ENCODE data around the gene RGMA. TPM values are rescaled to one million over a fixed set of nuclear protein-coding genes. Genes with fewer than 3 reads are reported as not detected.

The RGMA gene
- total RNA-seq, 1 donor from 2014 or later, result 56.6 TPM

DNA sequence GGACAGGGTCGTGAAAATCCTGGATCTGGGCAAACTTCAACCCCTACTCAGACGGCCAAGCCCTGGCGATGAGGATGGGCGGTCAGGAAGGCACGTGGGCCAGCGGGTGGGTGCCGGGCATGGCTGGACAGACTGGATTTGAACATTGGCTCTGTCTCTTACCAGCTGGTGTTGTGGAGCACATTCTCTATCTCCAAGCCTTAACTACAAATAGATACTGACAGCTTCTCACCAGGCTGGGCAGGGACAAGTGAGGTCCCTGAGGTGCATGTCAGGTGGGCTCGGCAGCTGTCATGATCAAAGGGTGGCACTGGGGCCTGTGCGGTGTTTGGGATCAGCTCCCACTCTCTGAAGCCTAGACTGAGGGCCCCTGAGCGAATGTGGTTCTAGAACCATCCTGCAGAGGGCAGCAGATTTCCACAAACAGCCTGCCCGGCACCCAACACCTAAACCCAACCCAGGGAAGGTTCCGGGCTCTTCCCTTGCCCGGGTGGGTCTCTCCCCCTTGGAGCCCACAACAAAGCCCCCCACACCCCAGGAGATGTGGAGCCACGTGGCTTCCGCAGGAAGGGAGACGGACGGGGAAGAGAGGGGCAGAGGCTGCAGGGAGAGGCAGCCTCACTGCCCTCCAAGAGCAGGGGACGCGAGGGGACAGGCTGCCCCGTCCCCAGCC lies 58.4 kb downstream of the RGMA start:
- Mint-ChIP-seq H3K4me3 (ENCODE audit: unreplicated experiment) (no peak overlapping the region), H3K27me3 (ENCODE audit: unreplicated experiment) (peaks cover 10% of the 10 kb centered on the region), H3K9me3 (ENCODE audit: unreplicated experiment) (peaks cover 14% of the 10 kb centered on the region), H3K36me3 (ENCODE audit: unreplicated experiment) (no peaks in the 10 kb centered on the region), H3K27ac (ENCODE audit: unreplicated experiment) (peak overlapping the region; percentile 69), H3K4me1 (ENCODE audit: low read depth, unreplicated experiment) (peaks cover 28% of the 10 kb centered on the region)
- peak; percentile 78 for DNase-seq
- TF ChIP-seq CTCF (IDR thresholded peaks at IDR 0.05; ENCODE audit: partially characterized antibody, unreplicated experiment), result peak; percentile 91

DNA sequence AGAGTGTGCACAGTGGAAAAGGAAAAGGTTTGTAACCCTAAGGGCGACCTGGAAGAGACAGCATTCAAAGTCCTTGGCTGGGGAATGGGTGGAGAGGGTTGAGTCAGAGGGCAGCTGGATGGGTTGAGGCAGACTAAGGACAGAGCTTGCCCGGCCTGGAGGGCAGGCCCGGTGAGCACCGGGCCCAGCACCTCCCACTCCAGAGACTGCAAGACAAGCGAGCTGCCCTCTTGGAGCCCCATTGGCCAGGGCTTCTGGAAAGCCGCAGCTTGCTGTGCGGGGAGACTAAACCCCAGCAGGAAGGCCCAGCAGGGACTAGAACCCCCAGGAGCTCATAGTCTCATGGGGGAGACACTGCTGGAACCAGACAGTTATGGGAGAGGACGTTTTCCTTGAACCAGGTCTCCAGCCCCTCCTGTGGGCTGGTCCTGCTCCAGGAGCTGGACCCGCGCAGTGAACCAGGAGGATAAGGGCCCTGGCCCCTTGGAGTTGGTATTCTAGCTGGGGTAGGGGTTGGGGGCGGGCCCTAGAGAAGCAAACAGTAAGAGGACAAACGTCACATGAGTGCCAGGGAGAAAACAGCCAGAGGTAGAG lies 59.1 kb downstream of the RGMA start:
- Mint-ChIP-seq H3K36me3 (ENCODE audit: unreplicated experiment) (no peaks in the 10 kb centered on the region), H3K27ac (ENCODE audit: unreplicated experiment) (peak overlapping the region; percentile 69), H3K9me3 (ENCODE audit: unreplicated experiment) (peaks cover 14% of the 10 kb centered on the region), H3K27me3 (ENCODE audit: unreplicated experiment) (peaks cover 12% of the 10 kb centered on the region), H3K4me3 (ENCODE audit: unreplicated experiment) (no peak overlapping the region), H3K4me1 (ENCODE audit: low read depth, unreplicated experiment) (peaks cover 24% of the 10 kb centered on the region)
- peak; percentile 22 for DNase-seq
- TF ChIP-seq CTCF (IDR thresholded peaks at IDR 0.05; ENCODE audit: partially characterized antibody, unreplicated experiment), result no peak

- Mint-ChIP-seq H3K36me3 (ENCODE audit: unreplicated experiment) (no peaks in the 10 kb centered on the region), H3K4me1 (ENCODE audit: low read depth, unreplicated experiment) (peaks cover 24% of the 10 kb centered on the region), H3K27ac (ENCODE audit: unreplicated experiment) (peak overlapping the region; percentile 69), H3K4me3 (ENCODE audit: unreplicated experiment) (peak overlapping the region; percentile 55), H3K27me3 (ENCODE audit: unreplicated experiment) (peaks cover 15% of the 10 kb centered on the region), H3K9me3 (ENCODE audit: unreplicated experiment) (peaks cover 15% of the 10 kb centered on the region)
- DNase-seq, result no peak
- TF ChIP-seq CTCF (IDR thresholded peaks at IDR 0.05; ENCODE audit: partially characterized antibody, unreplicated experiment), result no peak
Observed at GRCh38 chr15:93029214-93029835, 59.7 kb downstream of the RGMA start.

- H3K4me1 Mint-ChIP-seq (ENCODE audit: low read depth, unreplicated experiment), result peaks cover 24% of the 10 kb centered on the region
- peak overlapping the region; percentile 20 for H3K4me3 Mint-ChIP-seq (ENCODE audit: unreplicated experiment)
- no peak for TF ChIP-seq CTCF (IDR thresholded peaks at IDR 0.05; ENCODE audit: partially characterized antibody, unreplicated experiment)
- no peak for DNase-seq
- peaks cover 16% of the 10 kb centered on the region for H3K9me3 Mint-ChIP-seq (ENCODE audit: unreplicated experiment)
- no peaks in the 10 kb centered on the region for H3K36me3 Mint-ChIP-seq (ENCODE audit: unreplicated experiment)
- peaks cover 11% of the 10 kb centered on the region for H3K27me3 Mint-ChIP-seq (ENCODE audit: unreplicated experiment)
- H3K27ac Mint-ChIP-seq (ENCODE audit: unreplicated experiment), result peak overlapping the region; percentile 84
Observed at GRCh38 chr15:93028632-93029213, 60.3 kb downstream of the RGMA start.

Data from glutamatergic neuron (in vitro differentiated cells).